HG02759 (cell line): ENCODE results near the gene PDE1A.

Source experiments
- ATAC-seq: cut with Tn5 transposase; IDR thresholded peaks from one replicate; pipeline ENCODE4 v1.9.1; 2021; ENCODE audit warnings: mild to moderate bottlenecking, moderate library complexity; ENCODE audit not compliant: unreplicated experiment

PDE1A gene

DNA sequence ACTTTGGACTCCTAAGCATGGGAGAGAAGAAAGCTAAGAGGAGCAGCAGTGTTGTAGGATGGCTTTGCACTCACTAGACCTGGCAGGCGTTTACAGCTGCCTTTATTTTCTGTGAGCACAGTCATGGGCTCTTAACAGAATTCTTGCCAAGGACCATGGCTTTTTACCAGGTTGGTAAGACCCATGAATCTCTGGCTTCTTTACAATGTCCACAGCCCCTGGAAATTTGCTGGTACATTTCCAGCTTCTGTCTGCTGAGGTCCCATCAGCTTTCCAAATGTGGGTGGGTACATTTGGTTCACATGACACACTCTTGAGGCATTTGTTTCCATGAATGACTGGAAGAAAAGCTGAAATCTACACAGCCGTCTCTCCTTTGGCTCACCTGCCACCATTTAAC is 278.5 kb downstream of the PDE1A start:
- ATAC-seq: no peak

DNA sequence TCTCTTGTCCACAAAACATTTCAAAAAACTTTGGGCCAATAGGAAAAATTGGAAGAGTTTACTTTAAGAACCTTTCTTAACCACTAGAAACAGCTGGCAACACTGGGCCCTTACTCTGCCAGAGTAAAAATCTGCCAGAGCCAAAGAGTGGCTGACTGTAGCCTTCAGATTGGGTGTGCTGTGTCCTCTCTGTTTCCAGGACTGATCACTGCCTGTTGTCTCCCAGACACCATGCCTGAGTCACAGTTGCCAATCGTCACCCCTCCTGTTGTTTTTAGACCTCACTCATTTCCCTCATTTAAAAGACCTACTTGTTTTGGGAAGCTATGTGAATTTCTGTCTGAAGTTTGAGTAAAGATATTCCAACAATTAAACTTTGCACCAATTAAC is 282.1 kb downstream of the PDE1A start:
- no peak for ATAC-seq

DNA sequence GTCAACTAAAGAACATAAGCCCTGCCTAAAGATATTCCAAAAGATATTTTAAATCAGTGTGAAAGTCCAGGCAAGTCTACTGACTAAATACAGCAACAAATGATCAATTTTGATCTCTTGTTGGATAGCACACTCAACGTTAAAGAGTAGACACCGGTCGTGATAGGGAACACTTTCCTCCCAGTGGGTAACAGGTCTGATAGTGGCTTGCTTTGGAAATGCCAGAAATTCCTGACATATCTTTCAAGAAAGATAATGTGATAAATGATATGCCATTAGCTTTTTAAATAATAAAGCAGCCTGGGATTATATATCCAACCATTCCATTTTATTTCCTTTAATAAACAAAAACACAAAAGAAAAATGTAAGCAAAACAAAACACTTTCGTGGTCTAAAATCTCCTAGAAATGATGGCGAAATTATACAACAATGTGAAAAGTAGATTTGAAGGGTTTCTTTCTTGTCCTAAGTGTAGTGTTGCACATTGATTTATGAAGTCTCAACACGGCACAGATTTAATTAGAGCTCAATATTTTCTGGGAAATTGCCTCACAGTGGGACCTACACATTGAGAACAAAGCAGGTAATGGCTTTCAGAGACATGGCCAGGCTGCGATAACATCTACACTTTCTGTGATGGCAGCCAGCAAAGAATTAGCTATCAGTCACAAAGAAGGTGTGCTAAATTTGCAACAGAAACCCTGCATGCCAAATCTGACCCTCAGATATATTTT is 282.6 kb downstream of the PDE1A start:
- ATAC-seq: no peak

DNA sequence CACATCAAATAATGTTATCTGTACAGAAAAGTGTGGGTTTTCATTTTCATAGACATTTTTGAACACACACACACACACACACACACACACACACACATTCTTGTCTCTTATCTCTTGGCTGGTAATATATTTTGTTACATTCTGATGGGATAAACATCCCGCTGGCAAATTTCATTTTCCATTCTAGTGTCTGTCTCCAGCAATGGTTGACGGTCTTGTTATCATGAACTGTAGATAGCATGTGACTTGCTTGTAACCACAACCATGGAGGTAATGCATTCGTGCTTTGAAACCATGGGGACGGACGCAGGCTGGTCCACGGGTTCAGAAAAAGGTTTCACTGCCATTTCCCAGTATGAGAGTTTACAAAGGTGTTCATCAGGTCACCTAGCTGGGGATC is 284.8 kb downstream of the PDE1A start:
- no peak for ATAC-seq

DNA sequence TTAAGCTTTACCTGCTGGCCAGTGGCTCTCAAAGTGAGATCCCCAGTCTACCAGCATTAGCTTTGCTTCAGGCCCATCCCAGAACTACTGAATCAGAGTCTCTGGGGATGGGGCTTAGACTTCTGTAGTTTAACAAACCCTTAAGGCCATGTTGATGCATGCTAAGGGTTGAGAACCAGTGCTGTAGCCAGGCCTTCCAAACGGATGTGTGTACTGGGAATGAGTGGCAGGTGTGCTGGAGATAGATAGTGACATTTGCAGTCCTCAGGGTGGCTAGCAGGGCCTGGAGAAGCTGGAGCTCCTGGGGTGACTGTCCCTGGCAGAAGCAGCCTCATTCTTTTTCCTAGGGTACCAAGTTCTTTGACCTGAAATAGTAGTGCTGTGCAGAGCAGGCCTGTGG is 292.6 kb downstream of the PDE1A start:
- no peak for ATAC-seq

DNA sequence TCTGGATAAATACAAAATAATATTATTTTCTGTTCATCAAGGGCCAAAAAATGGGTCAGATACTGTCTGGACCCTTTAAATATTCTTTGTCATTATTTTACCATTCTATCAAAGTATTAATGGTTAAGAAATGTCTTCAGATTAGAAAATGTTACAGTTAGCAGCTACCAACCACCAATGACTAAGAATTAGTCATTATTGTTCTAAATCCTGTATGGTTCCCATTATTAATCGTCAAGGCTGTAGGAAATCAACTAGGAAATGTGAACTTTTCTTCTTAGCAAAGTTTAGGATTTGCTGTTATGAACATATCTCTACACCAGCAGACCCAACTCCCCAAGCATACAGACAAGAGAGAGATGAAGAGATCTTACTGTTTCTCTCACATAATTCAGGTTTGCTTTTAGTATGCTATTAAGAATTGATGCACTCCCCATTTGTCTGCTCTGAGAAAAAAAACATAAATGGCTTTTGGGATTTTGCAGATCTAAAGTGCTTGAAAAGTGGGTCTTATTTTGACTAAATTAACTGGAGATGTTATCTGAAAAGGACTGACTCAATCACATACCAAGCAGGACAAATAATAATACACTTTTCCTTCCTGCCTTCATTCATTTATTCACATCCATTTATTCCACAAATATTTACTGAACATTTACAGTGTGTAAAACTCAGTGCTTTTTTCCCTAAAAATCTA is 293.5 kb downstream of the PDE1A start:
- ATAC-seq: no peak

DNA sequence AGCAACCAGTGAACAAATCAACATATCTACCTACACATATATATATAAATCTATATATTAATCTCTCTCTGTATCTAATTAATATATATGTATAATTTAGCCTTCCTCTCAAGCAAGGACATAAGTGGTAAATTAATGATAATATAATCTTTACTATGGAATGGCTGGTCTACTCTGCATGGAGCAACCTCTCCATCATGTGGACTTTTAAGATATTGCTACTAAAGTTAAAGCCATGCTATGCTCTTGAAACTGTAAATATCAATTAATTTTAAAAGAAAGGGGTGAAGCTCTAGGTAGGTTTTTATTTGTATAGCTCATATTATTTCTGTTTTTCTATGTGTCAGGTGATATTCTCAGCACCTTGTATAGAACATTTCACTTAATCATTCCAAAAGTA is 294.2 kb downstream of the PDE1A start:
- no peak for ATAC-seq

DNA sequence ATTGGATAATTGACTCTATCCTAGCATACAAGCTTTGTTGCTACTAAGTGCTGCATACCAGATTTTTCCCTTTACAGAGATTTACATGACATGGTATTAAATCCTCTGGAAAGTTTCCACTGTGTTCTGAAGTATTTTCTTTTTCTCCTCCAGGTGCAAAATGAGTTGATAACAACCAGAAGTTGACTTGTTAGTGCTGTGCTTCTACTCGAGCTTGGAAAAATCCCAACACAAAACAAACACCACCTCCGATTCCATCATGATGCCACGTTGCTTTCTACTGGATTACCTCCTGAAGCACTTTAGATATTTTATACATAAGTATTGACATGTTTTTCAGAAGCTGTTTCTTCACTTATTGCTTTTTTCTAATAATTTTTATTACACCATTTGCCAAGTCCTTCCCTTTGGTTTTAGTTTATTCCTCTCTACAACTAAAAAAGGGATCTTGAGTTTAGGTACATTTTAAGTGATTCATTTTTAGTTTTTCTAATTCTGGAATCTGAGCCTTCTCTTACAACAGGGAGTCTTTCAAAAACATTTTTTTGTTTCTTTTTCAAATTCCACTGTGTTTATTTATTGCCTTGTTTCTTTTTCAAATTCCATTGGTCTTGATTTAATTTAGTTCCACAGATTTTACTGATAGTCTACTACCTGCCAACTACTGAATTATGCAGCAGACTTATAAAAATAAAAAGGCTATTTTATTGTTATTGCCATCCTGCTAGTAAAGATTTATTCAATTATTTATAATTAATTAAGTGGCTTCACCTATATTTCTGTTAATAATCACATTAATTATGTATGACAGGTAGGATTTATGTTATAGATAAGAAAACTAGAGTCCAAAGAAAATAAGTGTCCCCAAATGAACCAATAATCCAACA is 297.8 kb downstream of the PDE1A start:
- no peak for ATAC-seq

DNA sequence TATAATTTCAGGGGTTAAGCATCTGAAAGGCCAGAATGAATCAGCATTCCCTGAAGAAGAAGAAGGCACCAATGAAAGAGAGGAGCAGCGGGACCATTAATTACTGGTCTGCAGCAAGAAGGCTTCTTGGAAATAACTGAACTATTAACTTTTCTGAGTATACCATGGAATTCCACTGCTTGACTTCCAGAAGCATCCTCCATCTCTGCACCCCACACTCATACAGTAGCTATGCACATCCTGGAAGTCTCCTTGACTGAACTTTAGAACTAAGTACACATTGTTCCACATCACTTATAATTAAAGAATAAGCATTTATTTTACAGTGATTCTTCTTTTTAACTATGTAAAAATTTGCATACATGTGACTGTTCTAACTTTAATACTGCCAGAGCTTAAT is 309.6 kb downstream of the PDE1A start:
- no peak for ATAC-seq

DNA sequence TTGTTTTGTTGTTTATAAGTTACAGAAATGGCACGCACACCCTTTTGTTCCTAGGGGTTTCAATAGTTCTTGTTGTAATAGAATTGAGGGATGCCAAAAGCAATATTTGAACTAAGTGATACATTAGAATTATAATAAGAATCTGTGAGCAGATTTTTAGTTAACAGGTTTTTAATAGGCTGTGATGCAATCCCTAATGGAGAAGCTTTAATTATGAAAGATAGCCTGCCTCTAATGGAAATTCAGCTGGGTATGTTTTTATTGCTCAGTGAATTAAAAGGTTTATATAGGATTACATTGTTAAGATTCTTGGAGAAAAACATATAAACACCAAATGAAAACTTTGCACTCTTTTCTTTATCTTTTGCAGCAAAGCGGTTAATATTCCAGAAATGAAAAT is 310.1 kb downstream of the PDE1A start:
- ATAC-seq: no peak

DNA sequence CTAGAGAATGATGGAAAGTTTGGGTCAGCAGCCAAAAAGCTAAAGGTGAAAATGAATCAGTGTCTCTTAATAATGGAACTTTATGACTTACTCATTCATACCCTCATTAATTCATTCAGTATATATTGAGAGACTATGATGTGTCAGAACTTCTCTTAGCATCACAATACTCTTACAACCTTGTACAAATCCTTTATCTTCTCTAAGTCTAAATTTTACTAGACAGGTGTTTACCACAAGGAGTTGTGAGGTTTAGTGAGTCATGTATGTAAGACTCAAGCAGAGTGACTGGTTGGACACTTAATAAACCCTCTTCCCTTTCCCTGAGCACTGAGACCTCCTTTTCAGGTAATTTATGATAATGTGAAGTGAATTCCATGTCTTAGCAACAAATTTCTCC is 311.6 kb downstream of the PDE1A start:
- no peak for ATAC-seq

DNA sequence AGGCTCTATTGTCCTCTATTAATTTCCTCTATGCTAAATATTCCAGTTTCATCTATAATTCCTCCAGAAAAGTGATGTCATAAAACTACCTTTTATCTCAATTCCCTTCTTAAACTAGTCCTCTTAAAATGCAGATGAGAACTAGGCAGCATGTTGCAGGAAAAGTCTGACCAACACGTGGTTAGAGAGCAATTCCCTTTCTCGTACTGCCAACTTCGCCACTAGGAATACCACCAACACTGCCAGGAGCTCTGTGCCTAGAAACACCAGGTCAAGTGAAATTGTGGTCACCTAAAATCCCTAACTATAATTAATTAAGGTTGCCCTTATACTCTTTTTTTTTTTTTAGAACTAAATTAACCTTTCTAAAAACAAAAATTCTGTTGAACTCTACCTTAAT is 313.5 kb downstream of the PDE1A start:
- ATAC-seq: no peak

DNA sequence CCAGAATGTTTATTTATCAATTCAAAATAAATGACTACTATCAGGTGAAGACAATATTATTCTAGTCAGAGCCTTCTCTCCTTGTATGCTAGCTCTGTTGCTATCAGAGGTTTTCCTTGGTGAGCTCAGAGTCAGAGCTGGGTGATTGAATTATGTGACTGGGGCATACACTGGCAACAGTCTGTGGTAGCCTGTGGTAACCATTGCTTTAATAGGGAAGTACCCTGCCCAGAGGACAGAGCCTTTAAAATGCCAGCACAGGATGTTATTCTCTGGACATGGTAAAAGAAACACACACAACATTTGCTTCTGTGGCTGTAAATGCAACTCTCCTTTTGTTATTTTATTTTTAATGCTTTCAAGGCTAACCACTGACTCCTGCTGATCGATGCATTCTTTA is 316.5 kb downstream of the PDE1A start:
- no peak for ATAC-seq

DNA sequence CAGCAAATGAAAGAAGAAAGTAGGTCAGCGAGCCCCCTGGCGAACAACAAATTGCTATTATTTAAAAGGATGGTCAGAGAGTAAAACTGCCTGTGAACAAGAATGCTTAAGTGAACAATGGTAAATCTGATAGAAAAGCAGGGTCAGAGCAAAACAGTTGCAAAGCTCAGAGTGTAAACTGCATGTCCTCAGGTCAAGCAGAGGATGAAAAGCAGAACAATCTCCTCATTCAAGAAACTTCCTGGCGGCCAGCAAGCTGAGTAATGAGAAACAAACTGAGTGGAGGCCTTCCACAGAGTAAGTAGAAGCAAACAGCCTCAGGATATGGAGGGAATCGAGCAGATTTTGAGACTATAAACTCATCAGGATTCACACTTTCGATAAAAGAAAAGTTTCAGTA is 323.3 kb downstream of the PDE1A start:
- no peak for ATAC-seq

DNA sequence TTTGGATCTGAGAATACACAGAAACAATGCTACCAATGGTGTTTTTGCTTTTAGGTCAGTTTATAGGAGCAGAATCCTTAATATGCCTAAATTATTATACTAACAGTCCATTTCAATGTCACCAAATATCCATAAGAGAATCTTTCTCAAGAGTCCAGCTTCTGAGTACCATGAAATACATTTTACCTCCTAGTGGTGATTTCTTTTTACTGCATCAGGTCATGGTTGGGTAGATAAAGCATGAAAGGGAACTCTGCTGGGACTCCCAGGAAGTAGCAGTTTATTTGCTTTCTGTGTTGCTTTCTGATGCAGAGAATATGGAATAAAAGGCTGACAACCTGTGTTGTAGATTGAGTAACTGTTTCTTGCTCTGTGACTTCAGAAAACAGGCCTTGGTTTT is 325.6 kb downstream of the PDE1A start:
- peak; percentile 70 for ATAC-seq

DNA sequence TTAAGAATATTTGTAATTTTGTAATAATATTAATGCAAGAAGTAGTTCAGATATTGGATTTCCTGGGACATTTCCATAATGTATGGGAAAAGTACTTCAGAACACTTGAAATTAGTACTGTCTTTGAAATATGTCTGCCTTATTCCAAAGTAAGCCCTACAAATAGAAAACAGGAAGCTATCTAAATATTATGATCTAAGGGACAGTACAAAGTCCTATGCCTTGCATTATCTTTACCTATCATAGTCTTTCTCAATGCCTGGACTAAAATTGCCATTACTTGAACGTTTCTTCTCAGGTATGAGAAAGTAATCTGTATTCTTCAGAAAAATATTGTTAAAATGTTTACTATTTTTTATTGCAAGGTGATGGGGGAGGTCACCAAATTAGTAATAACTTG is 328.2 kb downstream of the PDE1A start:
- no peak for ATAC-seq

DNA sequence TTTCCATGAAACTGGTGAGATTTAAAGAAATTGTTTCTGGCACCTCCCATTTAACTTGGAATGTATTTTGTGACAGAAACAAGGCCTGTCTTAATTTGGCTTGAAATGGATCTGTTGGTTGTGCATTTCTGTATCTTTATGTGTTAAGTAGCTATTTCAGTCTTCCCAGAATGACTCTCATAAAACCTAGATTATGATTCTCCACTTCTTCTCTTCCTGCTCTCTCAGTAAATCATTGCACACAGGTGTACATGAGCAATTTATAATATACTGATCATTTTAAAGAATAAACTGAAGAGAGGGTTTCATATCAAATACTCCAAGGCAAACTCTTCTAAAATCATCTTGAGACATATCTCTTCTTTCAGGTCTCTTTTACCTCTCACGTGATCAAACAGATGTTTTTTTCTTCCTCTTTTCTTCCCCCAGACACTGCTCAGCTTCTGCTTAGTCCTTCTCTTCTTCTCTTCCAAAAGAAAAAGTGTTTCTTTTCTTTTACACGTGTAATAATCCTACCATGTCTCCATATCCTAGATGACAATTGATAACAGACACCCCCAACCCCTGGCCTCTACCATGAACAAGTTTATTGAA is 329.2 kb downstream of the PDE1A start:
- ATAC-seq: no peak

DNA sequence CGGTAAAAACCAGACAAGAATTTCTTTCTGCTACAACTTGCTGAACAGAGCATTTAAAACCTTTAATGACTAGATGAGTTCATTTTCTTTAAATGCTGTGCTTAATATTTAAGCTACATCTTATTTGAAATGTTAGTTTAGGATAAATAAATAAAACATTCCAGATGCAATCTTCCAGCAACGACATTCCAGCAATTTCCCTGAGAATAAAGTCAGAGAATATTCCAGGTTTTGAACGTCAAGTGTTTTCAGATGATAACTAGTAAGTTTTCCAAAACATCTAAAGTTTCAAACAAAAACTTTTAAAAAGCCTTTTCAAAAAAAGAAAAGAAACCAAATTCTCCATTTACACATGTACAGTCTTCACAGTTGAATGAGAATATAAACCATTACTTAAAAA is 336.4 kb downstream of the PDE1A start:
- ATAC-seq: no peak
